HL-60/S4 treated with retinoic acid at 250 ng/mL for 4 days and 3 days (cell line): ENCODE measurements around the gene RHBDL2.
"Not testable (repeated sequence)": the region's sequence is repeated elsewhere in the genome, so short reads cannot be mapped to it uniquely, and the experiment has no call there.

ENCODE experiments used
- in situ Hi-C: fragments of 300-500 bp; cut with MboI; formaldehyde crosslinking; loops from 2 replicates; pipeline ENCODE4 v1.7.0; 2022; ENCODE audit warnings: low sequenced_read_pairs

RHBDL2 gene

DNA sequence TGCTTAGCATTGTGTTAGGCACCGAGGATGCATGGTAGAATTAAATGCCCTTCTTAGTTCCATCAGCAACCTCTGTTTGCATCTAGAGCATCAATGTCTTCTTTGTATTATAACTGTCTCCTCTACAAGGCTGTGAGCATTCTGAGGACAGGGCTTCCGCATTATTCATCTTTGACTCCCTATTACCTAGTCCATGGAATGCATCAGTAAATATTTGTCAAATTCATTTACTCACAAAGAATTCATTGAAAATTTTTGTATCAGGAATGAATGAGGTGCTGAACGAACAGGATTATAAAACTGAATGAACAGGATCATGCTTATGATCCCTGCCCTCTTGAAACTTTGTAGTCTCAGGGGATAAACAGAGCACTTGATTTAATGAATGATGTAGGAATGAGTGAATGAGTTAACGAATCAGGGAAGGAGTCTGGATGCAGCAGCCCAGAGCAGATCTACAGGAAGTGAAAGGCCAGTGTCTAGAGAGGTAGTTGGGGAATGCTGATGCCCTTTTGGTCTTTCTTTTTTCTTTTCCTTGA lies 2.8 kb downstream of the RHBDL2 start:
- in situ Hi-C loops: no loop called here

DNA sequence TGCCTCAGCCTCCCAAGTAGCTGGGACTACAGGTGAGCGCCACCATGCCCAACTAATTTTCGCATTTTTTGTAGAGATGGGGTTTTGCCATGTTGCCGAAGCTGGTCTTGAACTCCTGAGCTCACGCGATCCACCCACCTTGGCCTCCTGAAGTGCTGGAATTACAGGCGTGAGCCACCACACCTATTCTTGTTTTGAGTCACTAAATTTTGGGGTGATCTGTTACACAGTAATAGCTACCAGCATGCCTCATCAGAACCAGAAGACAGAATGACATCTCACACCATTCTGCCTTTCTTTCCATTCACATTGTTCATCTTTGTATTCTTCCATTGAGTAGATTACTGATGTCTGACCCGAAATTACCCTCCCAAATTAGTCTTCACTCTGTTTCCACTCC lies 9.1 kb downstream of the RHBDL2 start:
- in situ Hi-C loops: no loop called here

DNA sequence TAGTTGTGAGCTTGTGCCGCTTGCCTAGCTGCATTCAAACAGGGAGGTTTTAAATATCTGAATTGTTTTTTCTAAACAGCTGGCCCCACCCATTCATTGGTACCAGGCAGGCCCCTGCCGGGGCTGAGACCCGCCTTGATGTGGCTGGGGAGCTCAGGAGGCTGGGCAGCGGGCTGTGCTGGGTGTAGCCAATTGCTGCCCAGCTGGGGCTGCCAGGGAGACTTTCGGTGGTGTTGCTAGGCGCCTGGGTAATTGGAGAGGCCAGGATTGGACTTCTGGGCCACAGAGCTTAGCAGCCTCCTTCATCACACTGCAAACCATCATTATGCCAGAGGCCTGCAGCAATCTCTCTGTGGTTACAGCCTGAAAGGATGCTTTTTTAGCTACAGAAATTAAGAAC lies 12.2 kb downstream of the RHBDL2 start:
- in situ Hi-C loops: no loop called here

DNA sequence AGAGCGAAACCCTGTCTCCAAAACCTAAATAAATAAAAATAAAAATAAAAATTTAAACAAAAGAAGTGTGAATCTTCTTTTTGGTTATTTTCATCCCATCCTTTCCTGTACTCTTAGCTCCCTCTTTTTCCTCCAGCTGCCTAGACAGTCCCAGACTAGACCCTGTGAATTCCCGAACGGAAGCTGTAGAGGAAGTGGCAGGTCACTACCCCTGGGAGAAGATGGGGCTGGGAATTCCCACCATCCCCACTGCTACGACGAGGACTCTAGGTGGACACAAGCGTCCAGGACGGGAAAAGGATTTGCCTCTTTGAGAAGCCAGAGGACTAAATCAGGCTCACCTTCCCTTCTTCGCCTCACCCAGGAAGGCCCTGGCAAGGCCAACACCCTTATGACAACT lies 12.6 kb downstream of the RHBDL2 start:
- in situ Hi-C loops: no loop called here

DNA sequence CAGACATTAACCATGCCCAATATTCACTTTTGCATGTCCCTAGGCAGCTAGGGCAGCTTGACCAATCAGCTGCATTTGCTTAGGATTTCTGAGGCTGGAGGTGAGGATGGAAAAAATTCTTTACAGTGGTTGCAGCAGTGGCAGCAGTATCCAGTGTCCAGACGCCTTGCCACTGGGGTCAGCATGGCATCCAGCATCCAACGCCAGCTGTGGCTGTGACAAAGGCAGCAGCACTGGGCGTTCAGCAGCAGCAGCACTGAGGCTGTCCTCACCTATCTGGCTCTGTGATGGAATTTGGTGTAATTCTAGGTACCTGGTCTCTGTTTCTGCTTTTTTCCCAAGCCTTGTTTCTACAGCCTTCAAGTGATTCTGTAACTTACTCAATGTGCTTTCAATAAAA lies 15.5 kb downstream of the RHBDL2 start:
- in situ Hi-C loops: no loop called here

DNA sequence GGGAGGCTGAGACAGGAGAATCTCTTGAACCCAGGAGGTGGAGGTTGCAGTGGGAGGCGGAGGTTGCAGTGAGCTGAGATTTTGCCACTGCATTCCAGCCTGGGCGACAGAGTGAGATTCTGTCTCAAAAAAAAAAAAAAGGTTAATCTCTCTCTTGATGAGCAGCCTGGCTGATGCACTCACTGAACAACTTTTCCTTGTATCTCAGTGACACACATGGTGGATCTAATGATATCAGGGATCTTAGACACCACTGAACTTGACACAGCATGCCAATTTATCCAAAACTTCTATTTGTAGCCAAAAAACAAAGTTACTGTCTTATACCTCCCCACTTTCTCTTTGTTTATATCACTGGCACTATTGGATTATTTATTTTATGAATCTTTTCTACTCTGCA lies 16.2 kb downstream of the RHBDL2 start:
- in situ Hi-C loops: no loop called here

DNA sequence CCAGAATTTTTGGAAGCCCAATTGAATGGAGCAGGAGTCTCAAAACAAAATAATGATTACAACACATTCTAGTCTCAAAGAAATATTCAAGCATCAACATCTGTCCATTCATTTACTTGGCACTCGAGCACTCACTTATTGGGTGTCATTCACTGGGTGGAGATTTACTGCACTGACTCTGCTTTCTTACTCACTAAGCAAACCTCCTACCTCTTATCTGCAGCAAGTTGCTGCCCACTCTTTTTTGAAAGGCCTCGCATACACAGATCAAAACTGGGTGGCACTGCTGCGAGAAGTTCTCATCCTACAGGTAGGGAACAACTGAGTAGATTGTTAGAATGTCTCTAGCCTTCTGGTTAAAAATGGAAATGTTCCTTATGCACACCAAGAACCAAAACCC lies 18.0 kb downstream of the RHBDL2 start:
- in situ Hi-C loops: no loop called here

DNA sequence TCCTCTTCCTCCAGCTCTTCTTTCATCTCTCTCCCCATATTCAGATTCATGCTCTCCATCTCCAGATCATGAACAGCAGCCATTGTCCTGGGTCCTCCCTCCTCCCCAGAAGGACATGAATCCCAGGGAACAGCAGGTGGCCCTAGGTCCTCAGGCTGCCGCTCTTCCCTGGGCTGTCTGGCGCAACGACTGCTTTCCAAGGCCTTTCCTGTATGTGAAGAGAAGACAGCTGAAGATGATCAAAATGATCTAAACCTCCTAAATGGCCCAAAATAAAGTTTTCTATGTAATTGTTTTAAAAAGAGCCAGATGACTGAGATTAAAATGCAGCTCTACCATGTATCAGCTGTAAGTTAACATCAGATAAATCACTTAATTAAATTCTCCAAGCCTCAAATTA lies 22.5 kb downstream of the RHBDL2 start:
- in situ Hi-C loops: no loop called here

DNA sequence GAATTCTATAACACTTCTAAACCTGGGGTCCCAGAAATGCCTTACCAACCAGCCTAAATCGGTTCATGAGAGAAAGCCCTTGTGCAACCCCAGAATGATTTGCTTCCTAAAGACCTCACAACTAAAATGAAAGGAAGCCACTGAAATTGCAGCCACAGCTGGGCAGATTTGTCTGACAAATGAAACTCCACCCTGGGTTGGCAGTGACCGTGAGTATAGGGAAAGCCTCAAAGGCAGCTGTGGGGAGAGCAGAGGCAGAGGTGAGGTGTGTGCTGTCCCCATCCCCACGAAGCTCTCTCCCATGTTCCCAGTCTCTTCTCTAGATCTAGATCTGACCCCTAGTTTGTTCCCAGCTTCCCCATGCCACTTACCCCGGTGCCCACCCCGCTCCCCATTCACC lies 23.1 kb downstream of the RHBDL2 start:
- in situ Hi-C loops: no loop called here

DNA sequence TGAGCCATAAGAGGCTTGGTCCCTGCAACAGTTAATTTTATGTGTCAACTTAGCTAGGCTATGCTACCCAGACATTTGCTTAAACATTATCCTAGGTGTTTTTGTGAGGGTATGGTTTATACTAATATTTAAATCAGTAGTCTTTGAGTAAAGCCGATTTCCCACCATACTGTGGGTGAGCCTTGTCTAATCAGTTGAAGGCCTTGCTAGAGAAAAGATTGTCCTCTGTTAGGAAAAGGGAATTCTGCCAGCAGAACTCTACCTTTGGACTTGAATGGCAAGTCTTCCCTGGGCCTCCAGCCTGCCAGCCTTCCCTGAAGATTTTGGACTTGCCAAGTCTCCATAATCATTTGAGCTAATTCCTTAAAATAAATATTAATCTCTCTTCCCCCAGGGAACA lies 23.9 kb downstream of the RHBDL2 start:
- in situ Hi-C loops: no loop called here

DNA sequence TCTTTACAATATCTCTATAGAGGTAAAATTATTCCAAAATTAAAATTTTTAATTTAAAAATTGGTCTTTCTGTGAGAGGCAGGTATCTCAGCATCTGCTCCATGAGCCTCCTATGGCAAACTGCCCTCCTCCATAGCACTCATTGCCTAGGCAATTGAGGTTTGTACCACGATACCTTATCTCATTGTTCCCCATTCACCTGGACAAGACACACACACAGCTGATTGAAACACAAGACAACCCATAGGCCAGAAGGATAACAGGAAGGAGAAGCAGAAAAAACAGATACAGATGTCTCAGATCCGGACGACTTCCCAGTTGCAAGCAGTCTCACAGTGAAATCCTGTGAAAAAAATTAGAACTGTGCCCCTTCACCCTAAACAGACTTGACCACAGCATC lies 24.3 kb downstream of the RHBDL2 start:
- in situ Hi-C loops: no loop called here

DNA sequence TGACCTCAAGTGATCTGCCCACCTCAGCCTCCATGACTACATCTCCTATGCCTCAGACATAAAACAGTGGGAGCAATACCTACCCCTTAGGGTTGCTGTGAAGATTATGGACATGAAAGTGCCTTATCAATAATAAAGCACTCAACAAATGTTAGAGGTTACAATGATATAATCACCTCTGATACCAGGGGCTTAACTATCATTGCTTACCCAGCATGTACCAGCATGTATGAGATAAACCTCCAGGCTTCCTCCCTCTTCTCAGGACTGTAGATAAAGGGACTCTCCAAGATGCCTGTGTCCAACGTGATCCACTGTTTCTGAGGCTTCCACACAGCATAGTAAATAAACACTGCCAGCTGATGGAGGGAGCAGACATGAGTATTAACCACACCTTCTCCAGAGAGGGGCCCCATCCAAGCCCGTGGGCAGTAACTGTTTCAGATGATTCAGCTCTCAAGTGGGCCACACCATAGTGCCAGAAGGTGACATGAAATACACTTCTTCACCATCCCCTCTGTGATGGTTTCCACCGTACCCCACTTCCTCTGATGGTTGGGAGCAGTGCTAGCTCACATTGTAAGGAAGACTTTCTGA lies 26.2 kb downstream of the RHBDL2 start:
- in situ Hi-C loops: no loop called here

DNA sequence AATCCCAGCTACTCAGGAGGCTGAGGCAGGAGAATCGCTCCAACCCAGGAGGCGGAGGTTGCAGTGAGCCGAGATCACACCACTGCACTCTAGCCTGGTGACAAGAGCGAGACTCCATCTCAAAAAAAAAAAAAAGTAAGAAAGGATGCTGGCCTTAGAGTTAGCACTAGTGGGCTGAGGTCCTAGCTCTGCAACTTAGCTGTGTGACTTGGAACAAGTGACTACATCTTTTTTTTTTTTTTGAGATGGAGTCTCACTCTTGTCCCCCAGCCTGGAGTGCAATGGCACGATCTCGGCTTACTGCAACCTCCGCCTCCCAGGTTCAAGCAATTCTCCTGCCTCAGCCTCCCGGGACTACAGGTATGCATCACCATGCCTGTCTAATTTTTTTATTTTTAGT lies 26.7 kb downstream of the RHBDL2 start:
- in situ Hi-C loops: not testable (repeated sequence)

DNA sequence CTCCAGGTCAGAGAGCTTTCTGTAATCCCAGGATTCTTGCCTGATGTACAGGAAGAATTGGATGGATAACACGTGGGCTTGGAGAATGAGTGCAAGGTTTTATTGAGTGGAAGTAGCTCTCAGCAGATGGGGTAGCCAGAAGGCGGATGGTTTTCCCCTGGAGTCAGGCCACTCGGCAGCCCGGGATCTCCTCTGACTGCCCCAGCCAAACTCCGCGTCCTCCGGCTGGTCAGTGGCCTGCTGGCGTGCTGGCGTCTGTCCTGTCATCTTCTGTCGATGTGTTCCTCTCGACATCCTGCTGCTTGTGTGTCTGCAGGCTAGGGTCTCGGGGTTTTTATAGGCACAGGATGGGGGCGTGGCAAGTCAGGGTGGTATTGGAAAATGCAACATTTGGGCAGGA lies 32.8 kb downstream of the RHBDL2 start:
- in situ Hi-C loops: no loop called here

DNA sequence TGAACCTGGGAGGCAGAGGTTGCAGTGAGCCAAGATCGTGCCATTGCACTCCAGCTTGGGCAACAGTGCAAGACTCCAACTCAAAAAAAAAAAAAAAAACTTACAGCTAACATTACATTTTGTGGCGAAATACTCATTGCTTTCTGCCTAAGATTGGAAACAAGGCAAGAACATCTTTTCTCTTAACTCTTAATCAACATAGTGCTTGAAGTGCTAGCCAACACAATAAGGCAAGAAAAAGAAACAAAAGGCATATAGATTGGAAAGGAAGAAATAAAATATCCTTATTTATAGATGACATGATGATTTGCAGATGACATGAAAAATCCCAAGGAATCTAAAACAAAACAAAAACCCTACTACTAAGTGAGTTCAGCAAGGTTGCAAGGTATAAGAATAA lies 35.6 kb downstream of the RHBDL2 start:
- in situ Hi-C loops: no loop called here

DNA sequence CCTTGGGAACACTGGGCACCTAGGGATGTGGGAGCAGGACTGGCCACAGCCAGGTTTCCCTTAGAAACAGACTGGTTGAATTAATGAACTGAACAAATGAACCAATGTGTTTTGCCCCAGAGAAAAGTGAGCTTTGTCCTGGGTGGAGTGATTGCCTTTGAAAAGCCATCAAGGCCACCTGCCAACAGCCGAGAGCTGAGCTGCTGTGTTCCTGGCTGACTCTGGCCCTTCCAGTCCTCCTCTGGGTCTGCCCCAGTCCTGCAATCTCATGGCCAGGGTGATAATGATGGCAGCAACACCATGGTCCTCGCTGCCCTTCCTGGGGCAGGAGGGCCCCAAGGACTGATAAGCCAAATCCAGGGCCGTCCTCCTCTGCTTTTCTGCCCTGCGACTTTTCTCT lies 42.1 kb downstream of the RHBDL2 start:
- in situ Hi-C loops: no loop called here

DNA sequence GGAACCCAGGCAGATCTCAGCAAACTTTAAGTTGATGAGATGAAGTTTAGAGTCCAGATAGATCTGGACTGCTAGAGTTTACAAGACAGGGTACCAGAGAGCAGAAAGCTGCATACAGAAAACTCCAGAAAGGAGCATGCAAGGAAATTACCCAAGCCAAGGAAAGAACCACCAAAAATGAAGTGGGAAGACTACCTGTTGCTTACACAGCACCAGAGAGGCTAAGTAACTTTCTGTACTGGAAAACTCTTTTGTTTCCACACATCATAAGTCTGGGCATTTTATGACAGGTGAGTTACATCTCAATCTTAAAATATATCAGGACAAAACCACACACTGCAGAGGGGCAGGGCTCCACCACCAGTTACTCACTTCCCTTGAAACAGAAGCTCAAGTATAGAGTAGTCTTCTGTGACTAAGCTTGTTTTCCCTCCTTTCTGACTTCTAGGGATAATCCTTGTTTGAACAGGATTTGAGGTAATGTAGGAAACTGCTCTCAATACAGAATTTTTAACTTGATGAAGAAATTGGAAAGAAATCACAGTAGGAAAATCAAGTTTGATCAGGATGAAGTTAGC lies 42.9 kb downstream of the RHBDL2 start:
- in situ Hi-C loops: no loop called here

DNA sequence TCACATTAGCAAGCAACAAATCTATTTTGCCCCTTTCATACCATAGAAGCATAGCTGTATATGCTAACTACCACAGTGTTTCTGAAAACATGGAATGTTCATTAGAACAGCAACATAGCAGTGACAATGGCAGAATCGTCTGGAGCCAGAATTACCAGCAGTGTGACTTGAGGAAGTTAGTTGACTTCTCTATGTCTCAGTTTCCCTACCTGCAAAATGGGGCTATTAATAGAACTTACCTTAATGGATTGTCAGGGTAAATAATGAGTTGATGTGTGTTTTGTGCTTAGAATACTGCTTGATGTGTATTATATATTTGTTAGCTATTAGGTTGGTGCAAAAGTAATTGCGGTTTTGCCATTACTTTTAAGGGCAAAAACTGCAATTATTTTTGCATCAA lies 45.5 kb downstream of the RHBDL2 start:
- in situ Hi-C loops: no loop called here

DNA sequence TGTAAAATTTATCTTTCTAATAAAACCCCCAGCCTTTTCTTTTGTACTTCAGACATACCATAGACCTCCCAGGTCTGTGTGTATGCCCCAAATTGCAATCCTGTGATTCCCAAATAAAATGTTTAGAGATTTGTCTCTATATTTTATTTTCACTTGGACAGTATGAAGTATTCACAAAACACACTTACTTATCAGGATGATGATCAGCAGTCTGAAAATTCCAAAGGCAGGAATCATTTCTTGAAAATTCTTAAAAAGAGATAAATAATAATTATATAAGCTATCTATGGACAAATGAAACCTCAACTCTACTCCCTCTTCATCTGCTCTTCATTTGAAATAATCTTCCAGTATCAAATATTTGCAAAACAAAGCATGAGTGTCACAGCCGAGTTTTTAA lies 48.7 kb downstream of the RHBDL2 start:
- in situ Hi-C loops: no loop called here

DNA sequence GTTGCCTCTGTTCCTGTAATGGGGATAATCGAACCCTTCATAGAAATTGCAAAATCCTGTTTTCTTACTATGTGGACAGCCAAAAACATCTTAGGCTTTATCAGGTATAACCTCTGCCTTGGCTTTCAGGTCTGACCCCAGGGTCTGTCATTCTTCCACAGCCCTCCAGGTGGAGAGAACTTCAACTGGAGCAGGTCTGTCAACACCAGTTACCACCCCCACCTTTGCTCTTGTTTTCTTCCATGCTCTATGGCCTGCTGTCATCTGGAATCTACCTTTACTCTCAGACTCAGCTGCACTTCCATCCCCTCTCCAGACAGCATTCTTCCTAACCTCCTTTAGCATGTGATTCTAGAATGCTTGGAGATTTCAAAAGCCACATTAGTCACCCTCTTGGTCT lies 49.9 kb downstream of the RHBDL2 start:
- in situ Hi-C loops: no loop called here

DNA sequence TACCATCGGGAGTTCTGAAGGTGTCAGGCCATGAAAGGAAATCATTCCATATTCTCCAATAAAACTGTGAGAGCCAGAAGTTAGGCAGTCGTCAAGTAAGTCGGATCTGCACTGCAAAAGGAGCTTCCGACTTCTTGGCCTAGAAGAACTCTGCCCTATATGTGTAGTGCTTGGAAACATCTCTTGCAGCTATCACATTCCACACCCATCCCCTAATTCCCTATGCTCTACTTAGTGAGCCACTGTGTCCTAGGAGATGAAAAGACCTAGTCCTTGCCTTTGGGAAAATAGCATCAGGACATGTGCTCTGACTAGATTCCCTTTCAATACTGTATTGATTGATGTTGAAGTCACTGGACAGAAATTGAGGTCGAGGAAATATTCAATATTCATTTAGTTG lies 52.0 kb downstream of the RHBDL2 start:
- in situ Hi-C loops: no loop called here

DNA sequence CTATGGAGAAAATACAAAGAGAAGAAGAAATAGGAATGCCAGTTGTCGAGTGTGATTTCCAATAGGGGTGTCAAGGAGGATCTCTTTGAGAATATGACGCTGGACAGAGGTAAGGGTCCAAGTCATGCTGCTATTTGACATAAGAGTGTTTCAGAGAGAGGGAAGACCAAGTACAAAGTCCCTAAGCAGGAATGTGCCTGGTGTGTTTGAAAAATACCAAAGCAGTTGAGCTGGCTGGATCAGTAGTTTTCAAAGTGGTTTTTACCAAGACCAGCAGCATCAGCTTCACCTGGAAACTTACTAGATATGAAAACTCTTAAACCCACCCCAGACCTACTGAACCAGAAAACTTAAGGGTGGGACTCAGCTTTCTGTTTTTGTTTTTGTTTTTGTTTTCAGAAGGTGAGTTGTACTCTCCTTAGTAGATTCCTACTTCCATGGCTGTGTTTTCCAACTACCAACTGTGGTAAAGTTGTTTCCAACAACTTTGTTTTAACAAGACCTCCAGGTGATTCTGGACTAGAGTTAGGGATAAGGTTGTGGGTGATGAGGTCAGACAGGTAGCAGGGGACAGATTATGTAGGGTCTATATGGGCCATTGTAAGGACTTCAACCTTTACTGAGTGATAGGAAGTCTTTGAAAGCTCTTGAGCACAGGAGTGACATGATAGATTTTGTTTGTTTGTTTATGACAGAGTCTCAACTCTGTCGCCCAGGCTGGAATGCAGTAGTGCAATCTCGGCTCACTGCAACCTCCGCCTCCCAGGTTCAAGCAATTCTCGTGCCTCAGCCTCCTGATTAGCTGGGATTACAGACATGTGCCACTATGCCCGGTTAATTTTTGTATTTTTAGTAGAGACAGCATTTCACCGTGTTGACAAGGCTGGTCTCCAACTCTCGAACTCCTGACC lies 53.0 kb downstream of the RHBDL2 start:
- in situ Hi-C loops: no loop called here
